Cardiac septum (tissue), 1 donor: Measurements from ENCODE around the gene HSPD1. TPM values are rescaled to one million over a fixed set of nuclear protein-coding genes. Genes with fewer than 3 reads are reported as not detected.
"Not testable (repeated sequence)": the region's sequence is repeated elsewhere in the genome, so short reads cannot be mapped to it uniquely, and the experiment has no call there.

Experiments
- DNase-seq: peaks from one replicate; pipeline ENCODE4 v3.0.0-alpha.2; 2020; ENCODE audit warnings: low spot score
- intact Hi-C: fragments of 100-400 bp; cut with DNase I; formaldehyde crosslinking; loops from one replicate; pipeline ENCODE4 v1.14.0; 2022
- total RNA-seq: library from RNA; stranded (reverse); fragmentation: NEBNext Ultra II Directional; extraction: Animal tissue kit (Norgen Biotek cat#: 25700); gene quantifications from one replicate; pipeline ENCODE4 v1.2.1, GENCODE V29; 2021
- donor health status: DM: no; HTN: no; CAD: no.

The HSPD1 gene
- total RNA-seq, 1 donor from 2014 or later, result 144 TPM

DNA sequence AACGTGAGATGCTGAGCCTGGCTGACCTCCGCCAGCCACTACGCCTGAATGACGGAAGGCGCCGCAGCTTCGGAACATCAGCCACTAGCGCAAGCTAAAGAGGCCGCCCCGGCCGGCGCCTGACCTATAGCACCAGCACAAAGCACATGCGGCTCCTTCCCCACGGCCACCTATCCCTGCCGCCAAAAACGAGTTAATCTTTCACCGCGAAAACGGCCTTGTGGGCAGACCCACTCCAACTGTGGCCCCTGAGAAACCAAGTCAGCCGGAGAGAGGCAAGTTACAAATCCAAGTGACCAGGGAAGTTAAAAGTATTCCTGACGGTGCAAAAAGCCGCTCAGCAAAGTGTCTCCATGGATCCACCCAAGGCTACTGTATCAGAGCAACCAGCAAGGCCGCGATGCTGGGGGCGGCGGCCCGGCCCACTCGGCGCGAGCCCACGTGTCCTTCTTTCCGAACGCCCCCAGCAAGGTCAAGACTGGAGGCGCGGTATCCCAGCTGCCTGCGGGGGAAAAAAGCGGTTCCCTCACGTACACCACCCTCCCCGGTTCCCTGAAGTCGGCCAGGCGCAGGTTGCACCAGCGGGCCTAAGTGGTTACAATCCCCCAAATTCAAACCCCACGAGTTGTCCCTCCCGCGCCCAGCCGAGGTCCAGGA lies 575 bp downstream of the HSPD1 start:
- intact Hi-C loops, result loop anchor here (1.0 to 10.0 kb wide), 6 partner anchors 16 to 574 kb away; partner anchors contain the start of genes COQ10B, MARS2, PGAP1 and SF3B1
- DNase-seq, result peak; percentile 86

- DNase-seq, result no peak
- intact Hi-C loops, result loop anchor here (5.0 to 10.0 kb wide), 4 partner anchors 46 to 574 kb away; partner anchors contain the start of genes COQ10B, MARS2 and PGAP1
These were observed 1.3 kb downstream of the HSPD1 start for GRCh38 chr2:197498235-197498936.

GRCh38 chr2:197497326-197497725 lies 2.3 kb downstream of the HSPD1 start:
- DNase-seq, result no peak
- intact Hi-C loops, result loop anchor here (5.0 to 10.0 kb wide), 4 partner anchors 45 to 573 kb away; partner anchors contain the start of genes COQ10B, MARS2 and PGAP1

DNA sequence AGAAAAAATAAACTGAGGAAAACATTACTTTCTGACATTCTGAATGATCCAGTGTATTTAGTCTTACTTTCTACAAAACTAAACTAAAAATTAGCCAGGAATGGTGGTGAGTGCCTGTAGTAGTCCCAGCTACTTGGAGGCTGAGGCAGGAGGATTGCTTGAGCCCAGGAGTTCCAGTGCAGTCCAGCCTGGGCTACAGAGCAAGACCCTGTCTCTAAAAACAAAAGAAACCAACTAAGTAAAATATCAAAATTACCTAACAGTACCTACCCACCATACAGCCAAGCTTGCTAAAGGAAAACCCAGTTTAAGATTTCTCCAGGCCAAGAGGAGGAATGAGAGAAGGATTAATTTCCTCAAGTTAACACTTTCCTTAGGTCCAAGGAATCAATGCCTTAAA lies 2.9 kb downstream of the HSPD1 start:
- no peak for DNase-seq
- intact Hi-C loops, result loop anchor here (5.0 to 10.0 kb wide), 4 partner anchors 44 to 572 kb away; partner anchors contain the start of genes COQ10B, MARS2 and PGAP1

GRCh38 chr2:197495433-197496134 lies 4.1 kb downstream of the HSPD1 start:
- DNase-seq, result no peak
- intact Hi-C loops, result loop anchor here (5.0 to 10.0 kb wide), 4 partner anchors 43 to 571 kb away; partner anchors contain the start of genes COQ10B, MARS2 and PGAP1

- no peak for DNase-seq
- intact Hi-C loops, result no loop called here
These were observed 12.3 kb downstream of the HSPD1 start for GRCh38 chr2:197487385-197487784.

DNA sequence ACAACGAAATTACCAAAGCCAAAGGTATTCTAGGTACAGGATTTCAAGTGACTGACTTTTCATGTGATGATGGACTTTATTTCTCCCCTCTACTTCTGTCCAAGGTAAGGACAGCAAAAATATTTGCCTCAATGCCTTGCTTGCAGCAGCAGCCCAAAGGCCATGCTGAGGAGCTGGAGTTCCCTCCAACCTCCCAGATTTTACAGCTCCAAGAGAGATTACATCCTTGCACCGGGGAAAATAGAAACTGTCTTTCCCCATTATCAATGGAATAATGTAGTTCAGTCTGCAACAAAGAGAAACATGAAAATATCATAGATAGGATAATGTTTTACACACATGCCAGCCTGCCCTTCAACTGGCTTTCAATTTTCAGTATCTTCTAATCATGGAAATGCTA lies 13.5 kb downstream of the HSPD1 start:
- intact Hi-C loops, result no loop called here

DNA sequence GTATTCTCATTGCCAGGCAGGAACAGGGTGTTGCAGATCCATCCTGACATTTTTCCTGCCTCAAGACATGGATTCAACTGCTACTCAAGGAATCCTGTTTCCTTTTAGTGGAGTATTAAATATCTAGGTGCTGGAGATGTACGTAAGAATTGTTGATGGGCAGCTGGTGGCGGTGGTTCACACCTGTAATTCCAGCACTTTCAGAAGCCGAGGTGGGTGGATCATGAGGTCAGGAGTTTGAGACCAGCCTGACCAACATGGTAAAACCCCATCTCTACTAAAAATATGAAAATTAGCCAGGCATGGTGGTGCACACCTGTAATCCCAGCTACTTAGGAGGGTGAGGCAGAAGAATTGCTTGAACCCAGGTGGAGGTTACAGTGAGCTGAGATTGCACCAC lies 15.4 kb downstream of the HSPD1 start:
- intact Hi-C loops, DNase-seq: not testable (repeated sequence)

More for the DNA sequence above, 13.5 kb downstream of the HSPD1 start:
- no peak for DNase-seq

GRCh38 chr2:197480165-197481036 lies 19.2 kb downstream of the HSPD1 start:
- intact Hi-C loops, result no loop called here

DNA sequence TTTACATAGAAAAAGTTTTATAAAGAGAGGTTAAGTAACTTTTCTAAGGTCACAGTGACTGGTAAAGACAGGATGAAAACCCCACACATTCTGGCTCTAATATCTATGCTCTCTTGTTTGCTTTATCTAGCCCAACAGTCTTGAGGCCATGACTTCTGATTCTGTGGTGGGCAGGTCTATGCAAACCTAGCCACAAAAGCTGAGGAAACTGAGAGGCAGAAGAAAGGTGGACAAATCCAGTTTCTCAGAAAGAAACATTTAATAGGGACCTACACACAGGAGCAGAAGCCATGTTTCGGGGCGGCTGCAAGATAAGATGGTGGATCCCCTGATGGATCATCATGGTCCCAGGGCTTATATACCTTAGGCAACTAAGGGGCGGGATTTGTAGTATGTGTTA lies 21.8 kb downstream of the HSPD1 start:
- intact Hi-C loops, result no loop called here
- no peak for DNase-seq

More at GRCh38 chr2:197480165-197481036, 19.2 kb downstream of the HSPD1 start:
- DNase-seq, result no peak

DNA sequence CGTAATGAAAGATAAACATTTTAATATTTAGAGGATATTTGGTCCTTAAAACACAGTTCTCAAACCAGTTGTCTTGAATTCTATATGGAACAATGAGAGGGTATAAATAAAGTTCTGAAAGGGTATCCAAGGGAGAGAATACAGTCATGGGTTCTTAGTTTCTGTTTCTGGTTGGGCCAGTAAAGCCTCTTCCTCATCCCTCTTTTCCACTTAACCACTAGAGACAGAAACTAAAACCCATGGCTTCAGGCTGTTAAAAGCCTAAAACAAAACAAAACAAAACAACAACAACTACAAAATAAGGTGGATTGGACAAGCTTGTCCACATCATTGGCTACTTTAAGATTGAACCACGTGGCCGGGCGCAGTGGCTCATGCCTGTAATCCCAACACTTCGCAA lies 27.5 kb downstream of the HSPD1 start:
- no peak for DNase-seq
- intact Hi-C loops, result no loop called here

GRCh38 chr2:197464175-197464574 lies 35.5 kb downstream of the HSPD1 start:
- DNase-seq, result no peak
- intact Hi-C loops, result no loop called here

- no peak for DNase-seq
- intact Hi-C loops, result no loop called here
These were observed 38.6 kb downstream of the HSPD1 start for GRCh38 chr2:197461057-197461456.

DNA sequence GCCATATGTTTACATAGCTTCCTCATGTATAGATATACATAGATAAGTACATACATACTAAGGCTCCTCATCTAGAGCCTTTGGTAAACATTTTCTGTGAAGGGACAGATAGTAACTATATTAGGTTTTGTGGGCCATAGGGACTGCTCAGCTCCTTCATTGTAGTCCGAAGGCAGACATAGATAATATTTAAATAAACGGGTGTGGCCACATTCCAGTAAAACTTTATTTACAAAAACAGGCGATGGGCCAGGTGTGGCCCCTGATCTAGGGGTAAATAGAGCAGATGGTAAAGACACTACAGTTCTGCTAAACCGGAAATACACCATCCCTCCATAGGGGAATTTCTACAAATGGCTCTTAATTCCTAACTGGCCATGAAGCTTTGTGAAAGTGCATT lies 39.0 kb downstream of the HSPD1 start:
- intact Hi-C loops, result no loop called here
- no peak for DNase-seq

DNA sequence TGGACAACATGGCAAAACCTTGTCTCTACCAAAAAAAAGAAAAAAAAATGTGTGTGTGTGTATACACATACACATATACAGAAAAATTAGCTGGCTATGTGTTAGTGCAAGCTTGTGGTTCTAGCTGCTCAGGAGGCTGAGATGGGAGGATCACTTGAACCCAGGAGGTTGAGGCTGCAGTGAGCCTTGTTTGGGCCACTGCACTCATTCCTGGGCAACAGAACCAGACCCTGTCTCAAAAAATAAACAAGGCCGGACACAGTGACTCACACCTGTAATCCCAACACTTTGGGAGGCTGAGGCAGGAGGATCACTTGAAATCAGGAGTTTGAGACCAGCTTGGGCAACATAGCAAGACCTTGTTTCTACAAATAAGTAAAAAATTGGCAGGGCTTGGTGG lies 44.2 kb downstream of the HSPD1 start:
- no peak for DNase-seq
- intact Hi-C loops, result loop anchor here (5.0 kb wide), 1 partner anchor 252 kb away; the partner anchor contains the start of gene MARS2

DNA sequence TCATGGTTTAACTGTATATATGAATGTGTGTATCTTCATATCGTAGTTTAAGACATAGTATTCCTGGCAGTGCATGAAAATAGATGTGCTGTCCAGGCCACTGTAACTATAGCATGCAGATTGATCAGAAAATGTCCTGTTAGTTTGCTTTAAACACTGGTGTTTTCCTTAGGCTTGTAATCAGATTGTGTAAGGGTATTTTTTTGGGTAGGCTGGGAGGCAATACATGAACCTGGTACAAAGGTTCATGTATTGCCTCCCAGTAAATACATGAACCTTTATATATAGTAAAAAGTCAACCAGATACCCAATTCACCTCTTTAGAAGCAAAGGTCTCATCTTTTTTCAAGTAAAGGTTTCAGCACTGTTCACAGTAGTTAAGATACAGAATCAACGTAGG lies 44.7 kb downstream of the HSPD1 start:
- intact Hi-C loops, result loop anchor here (5.0 kb wide), 2 partner anchors 42 to 252 kb away; partner anchors contain the start of genes HSPD1 and MARS2
- no peak for DNase-seq

GRCh38 chr2:197453914-197454398 lies 45.7 kb downstream of the HSPD1 start:
- intact Hi-C loops, result loop anchor here (1.0 to 5.0 kb wide), 3 partner anchors 19 to 62 kb away; partner anchors contain the start of genes HSPD1, MOB4 and SF3B1
- DNase-seq, result no peak

DNA sequence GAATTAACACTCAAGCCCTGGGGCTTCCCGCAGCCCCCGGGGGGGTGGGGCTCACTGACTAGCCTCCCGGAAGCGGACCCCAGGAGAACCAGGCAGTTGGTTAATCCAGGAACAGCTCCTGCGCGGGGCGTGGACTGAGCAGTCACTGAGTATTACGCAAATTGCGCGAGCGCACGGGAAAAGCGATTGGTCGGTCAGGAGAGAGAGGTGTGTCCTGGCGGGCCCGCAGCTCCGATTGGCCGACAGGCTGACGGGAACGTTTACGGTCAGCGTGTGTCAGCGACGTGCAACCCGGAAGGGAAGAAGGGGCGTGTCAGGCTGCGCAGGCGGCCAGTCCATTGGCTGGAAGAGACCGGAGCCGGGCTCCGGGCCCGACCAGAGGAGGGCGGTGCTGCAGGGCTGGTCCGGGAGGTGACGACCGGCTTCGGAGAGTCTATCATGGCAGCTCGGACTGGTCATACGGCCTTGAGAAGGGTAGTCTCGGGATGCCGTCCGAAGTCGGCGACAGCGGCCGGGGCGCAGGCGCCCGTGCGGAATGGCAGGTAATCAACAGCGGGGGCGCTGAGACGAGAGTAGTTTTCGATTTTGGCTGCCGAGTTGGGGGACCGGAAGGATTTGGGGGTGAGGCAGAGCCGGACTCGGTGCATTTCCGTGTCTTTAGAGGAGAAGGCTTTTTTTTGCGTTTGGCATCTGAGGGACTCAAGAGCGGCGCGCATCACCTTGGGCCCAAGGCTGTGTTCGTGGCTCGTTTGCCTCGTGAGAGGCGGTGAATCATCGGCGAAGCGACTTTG lies 46.3 kb downstream of the HSPD1 start, which contains the start of gene COQ10B:
COQ10B (plus strand) TSS at position 430 of the 791 bp plus-strand sequence; CDS start at position 439, 9 bp downstream.
- intact Hi-C loops, result loop anchor here (1.0 to 5.0 kb wide), 3 partner anchors 18 to 63 kb away; partner anchors contain the start of genes HSPD1, MOB4 and SF3B1
- peak; percentile 100 for DNase-seq
